SK-N-SH (cell line): ENCODE results near the gene RPP21. TPM values are rescaled to one million over a fixed set of nuclear protein-coding genes. Genes with fewer than 3 reads are reported as not detected.

ENCODE experiments used
- CTCF ChIA-PET: fragments of 300-600, 350-600 bp; formaldehyde crosslinking; extraction: SDS; loops from one replicate; lab custom pipeline; 2021; lab: Yijun Ruan, JAX
- POLR2A ChIA-PET: fragments of 350-600 bp; sonication (Branson Sonifier 250); formaldehyde crosslinking; extraction: SDS; loops from one replicate; lab custom pipeline; 2020; ENCODE audit warnings: antibody characterized with exemption, inconsistent platforms; lab: Yijun Ruan, JAX
- DNase-seq: peaks from one replicate; pipeline ENCODE4 v3.0.0; 2012
- H2AFZ ChIP-seq: fragments of 200-600 bp; sonication (generic); 2 replicates; pipeline ENCODE4 v1.8.1; 2016; ENCODE audit warnings: antibody characterized with exemption, mild to moderate bottlenecking, low read depth
- H3F3A ChIP-seq: fragments of 200-600 bp; sonication (generic); replicated peaks from 2 replicates; pipeline ENCODE3; 2016; ENCODE audit warnings: antibody characterized with exemption, mild to moderate bottlenecking; ENCODE audit not compliant: insufficient read depth
- H3K27ac ChIP-seq, 2 experiments: fragments of 200-500 bp in 1 of 2; fragments of 200-600 bp in 1 of 2; sonication (Bioruptor generic) in 1 of 2; sonication (generic), shearing (Covaris generic) in 1 of 2; 2 replicates each; pipeline versions ENCODE4 v1.5.1 to v1.6.1; 2014 to 2016; ENCODE audit warnings: low read depth in 2 of 2, inconsistent platforms in 1 of 2, low read length in 1 of 2, mild to moderate bottlenecking in 1 of 2, mixed read lengths in 1 of 2
- H3K27me3 ChIP-seq: fragments of 200-600 bp; sonication (generic), shearing (Covaris generic); 2 replicates; pipeline ENCODE4 v1.6.1; 2016; ENCODE audit warnings: mixed run types; ENCODE audit not compliant: insufficient read depth
- H3K36me3 ChIP-seq, 2 experiments: fragments of 200-500 bp in 1 of 2; fragments of 200-600 bp in 1 of 2; sonication (Bioruptor generic) in 1 of 2; sonication (generic) in 1 of 2; replicated peaks in 1 of 2; 2 replicates each; pipeline versions ENCODE3 to v1.5.1; 2014 to 2016; ENCODE audit warnings: low read length in 1 of 2, mild to moderate bottlenecking in 1 of 2; ENCODE audit not compliant: insufficient read depth in 2 of 2, control insufficient read depth in 1 of 2
- H3K4me1 ChIP-seq, 2 experiments: fragments of 200-500 bp in 1 of 2; fragments of 200-600 bp in 1 of 2; sonication (Bioruptor generic) in 1 of 2; sonication (generic), shearing (Covaris generic) in 1 of 2; 2 replicates each; pipeline versions ENCODE4 v1.5.1 to v1.6.1; 2014 to 2016; ENCODE audit warnings: low read depth in 1 of 2, low read length in 1 of 2, mixed run types in 1 of 2; ENCODE audit not compliant: insufficient read depth in 2 of 2, control insufficient read depth in 1 of 2
- H3K4me2 ChIP-seq: fragments of 200-600 bp; sonication (generic), shearing (Covaris generic); 2 replicates; pipeline ENCODE4 v1.6.1; 2017; ENCODE audit warnings: mixed run types
- H3K4me3 ChIP-seq, 2 experiments: fragments of 200-500 bp in 1 of 2; fragments of 200-600 bp in 1 of 2; sonication (Bioruptor generic) in 1 of 2; sonication (generic), shearing (Covaris generic) in 1 of 2; 2 replicates each; pipeline versions ENCODE4 v1.5.1 to v1.8.1; 2014 to 2016; ENCODE audit warnings: low read depth in 2 of 2, inconsistent platforms in 1 of 2, low read length in 1 of 2, mild to moderate bottlenecking in 1 of 2, mixed read lengths in 1 of 2, moderate library complexity in 1 of 2
- H3K79me2 ChIP-seq: fragments of 200-600 bp; sonication (generic); 2 replicates; pipeline ENCODE4 v1.8.1; 2017; ENCODE audit warnings: mild to moderate bottlenecking; ENCODE audit not compliant: insufficient read depth
- H3K9ac ChIP-seq: fragments of 200-600 bp; sonication (generic); 2 replicates; pipeline ENCODE4 v1.6.1; 2017; ENCODE audit warnings: mixed run types
- H3K9me2 ChIP-seq: fragments of 200-600 bp; sonication (generic); 2 replicates; pipeline ENCODE4 v1.6.1; 2017; ENCODE audit warnings: mixed run types
- H3K9me3 ChIP-seq: fragments of 200-600 bp; sonication (generic); 2 replicates; pipeline ENCODE4 v1.6.1; 2017; ENCODE audit warnings: mixed run types, mild to moderate bottlenecking, moderate library complexity
- H4K20me1 ChIP-seq: fragments of 200-600 bp; sonication (generic); 2 replicates; pipeline ENCODE4 v1.6.1; 2017; ENCODE audit warnings: mild to moderate bottlenecking, mixed run types; ENCODE audit not compliant: insufficient read depth
- CTCF ChIP-seq: fragments of 200-600 bp; sonication (generic); IDR thresholded peaks from 2 replicates; pipeline ENCODE4 v1.6.1; 2017; ENCODE audit warnings: antibody characterized with exemption, mild to moderate bottlenecking, moderate library complexity
- EP300 ChIP-seq, 2 experiments: IDR thresholded peaks; 2 replicates each; pipeline versions ENCODE4 v1.4.0 to v1.6.1; 2012; ENCODE audit warnings: borderline replicate concordance in 1 of 2, low read depth in 1 of 2, low read length in 1 of 2
- EZH2phosphoT487 ChIP-seq: fragments of 200-600 bp; sonication (generic); IDR thresholded peaks from 2 replicates; pipeline ENCODE4 v1.6.1; 2017; ENCODE audit warnings: low read depth, mixed run types, mild to moderate bottlenecking, antibody characterized with exemption, moderate library complexity, borderline replicate concordance
- FOXJ3 ChIP-seq: sonication (generic); formaldehyde crosslinking; IDR thresholded peaks from 2 replicates; pipeline ENCODE4 v1.5.1; 2020; ENCODE audit warnings: mild to moderate bottlenecking, missing genetic modification reagents
- GABPA ChIP-seq: IDR thresholded peaks from 2 replicates; pipeline ENCODE4 v1.4.0; 2012; ENCODE audit warnings: low read depth, mild to moderate bottlenecking
- MAX ChIP-seq: IDR thresholded peaks from 2 replicates; pipeline ENCODE4 v1.4.0; 2012; ENCODE audit warnings: low read depth
- MXI1 ChIP-seq: IDR thresholded peaks from 2 replicates; pipeline ENCODE4 v1.6.1; 2012; ENCODE audit warnings: mild to moderate bottlenecking, low read depth, low read length, improper control_type of control experiment
- NFIC ChIP-seq: IDR thresholded peaks from 2 replicates; pipeline ENCODE4 v1.4.0; 2012; ENCODE audit warnings: borderline replicate concordance
- NRF1 ChIP-seq: IDR thresholded peaks from 2 replicates; pipeline ENCODE4 v1.6.1; 2012; ENCODE audit warnings: low read depth, mild to moderate bottlenecking, low read length
- RCOR1 ChIP-seq: fragments of 150-350 bp; IDR thresholded peaks from 2 replicates; pipeline ENCODE4 v1.6.1; 2017; ENCODE audit warnings: antibody characterized with exemption, low read length
- RXRA ChIP-seq: IDR thresholded peaks from 2 replicates; pipeline ENCODE4 v1.4.0; 2012; ENCODE audit warnings: low read depth, mild to moderate bottlenecking, borderline replicate concordance
- SMC3 ChIP-seq: IDR thresholded peaks from 2 replicates; pipeline ENCODE4 v1.6.1; 2012; ENCODE audit warnings: low read depth, low read length, improper control_type of control experiment
- TAF1 ChIP-seq: IDR thresholded peaks from 2 replicates; pipeline ENCODE4 v1.6.1; 2012; ENCODE audit warnings: low read depth, mild to moderate bottlenecking, low read length, moderate library complexity, borderline replicate concordance
- USF1 ChIP-seq: IDR thresholded peaks from 2 replicates; pipeline ENCODE4 v1.4.0; 2012; ENCODE audit warnings: low read depth, borderline replicate concordance
- USF2 ChIP-seq: fragments of 150-350 bp; IDR thresholded peaks from 2 replicates; pipeline ENCODE4 v1.6.1; 2017; ENCODE audit warnings: antibody characterized with exemption, low read length, low read depth, borderline replicate concordance
- WGBS: methylation state at CpG from one replicate; pipeline ENCODE4 v1.1.6; 2017; ENCODE audit warnings: low lambda C conversion rate; 5-methylcytosine and 5-hydroxymethylcytosine counted together
- polyA plus RNA-seq, 3 experiments: library from polyadenylated mRNA; depleted of rRNA; stranded (reverse); fragments of >200 nt; gene quantifications; 2 replicates each; pipeline ENCODE4 v1.2.3, GENCODE V29; 2012
- TF ChIP-seq, protein P1 (sequence below): IDR thresholded peaks from 2 replicates; pipeline ENCODE4 v1.4.0; 2012; ENCODE audit warnings: low read depth, borderline replicate concordance

RPP21 gene
- polyA plus RNA-seq, 1 of the 3 experiments (the other 2 are of a cell fraction), result 108 TPM

GRCh38 chr6:30334075-30334783, 10.7 kb upstream of the RPP21 start:
- Histone ChIP-seq H3K9me2 (no peaks in the 10 kb centered on the region), H3K27ac (no peak overlapping the region), H3K79me2 (no peaks in the 10 kb centered on the region), H2AFZ (no peak overlapping the region), H3K9me3 (no peaks in the 10 kb centered on the region), H3K4me2 (no peak overlapping the region), H3K9ac (no peak overlapping the region), H3F3A (no peaks in the 10 kb centered on the region), H4K20me1 (no peaks in the 10 kb centered on the region), H3K4me3 (no peak overlapping the region), H3K36me3 (peaks cover 64 to 77% of the 10 kb centered on the region in 2 experiments), H3K4me1 (no peaks in the 10 kb centered on the region), H3K27me3 (no peaks in the 10 kb centered on the region)
- no peak for TF ChIP-seq TAF1
- no peak for TF ChIP-seq GABPA
- no peak for TF ChIP-seq SMC3
- no peak for TF ChIP-seq EZH2phosphoT487
- no peak for TF ChIP-seq USF2
- TF ChIP-seq NFIC, result no peak
- no peak for TF ChIP-seq FOXJ3 (CRISPR knock-in tag)
- TF ChIP-seq MAX, result no peak
- no peak for TF ChIP-seq RXRA
- TF ChIP-seq, protein P1, sequence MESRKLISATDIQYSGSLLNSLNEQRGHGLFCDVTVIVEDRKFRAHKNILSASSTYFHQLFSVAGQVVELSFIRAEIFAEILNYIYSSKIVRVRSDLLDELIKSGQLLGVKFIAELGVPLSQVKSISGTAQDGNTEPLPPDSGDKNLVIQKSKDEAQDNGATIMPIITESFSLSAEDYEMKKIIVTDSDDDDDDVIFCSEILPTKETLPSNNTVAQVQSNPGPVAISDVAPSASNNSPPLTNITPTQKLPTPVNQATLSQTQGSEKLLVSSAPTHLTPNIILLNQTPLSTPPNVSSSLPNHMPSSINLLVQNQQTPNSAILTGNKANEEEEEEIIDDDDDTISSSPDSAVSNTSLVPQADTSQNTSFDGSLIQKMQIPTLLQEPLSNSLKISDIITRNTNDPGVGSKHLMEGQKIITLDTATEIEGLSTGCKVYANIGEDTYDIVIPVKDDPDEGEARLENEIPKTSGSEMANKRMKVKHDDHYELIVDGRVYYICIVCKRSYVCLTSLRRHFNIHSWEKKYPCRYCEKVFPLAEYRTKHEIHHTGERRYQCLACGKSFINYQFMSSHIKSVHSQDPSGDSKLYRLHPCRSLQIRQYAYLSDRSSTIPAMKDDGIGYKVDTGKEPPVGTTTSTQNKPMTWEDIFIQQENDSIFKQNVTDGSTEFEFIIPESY, result no peak
- TF ChIP-seq NRF1, result no peak
- no peak for TF ChIP-seq MXI1
- TF ChIP-seq EP300 (IDR thresholded peaks at IDR 0.05; ENCODE audit: borderline replicate concordance in 1 of 2, low read depth in 1 of 2, low read length in 1 of 2), result no peak
- no peak for TF ChIP-seq CTCF
- no peak for TF ChIP-seq RCOR1
- no peak for TF ChIP-seq USF1
- POLR2A ChIA-PET, result no interaction called here
- 69% methylated on average over 2 of the region's 2 CpGs for WGBS
- CTCF ChIA-PET, result interaction anchor here (1.5 kb wide), 1 partner anchor 115 kb away, joined by 3 read pairs; no protein-coding TSS in a partner anchor
- DNase-seq, result no peak
